Esophagus squamous epithelium (tissue), 5 donors: ENCODE measurements around the gene CHST1. TPM values are rescaled to one million over a fixed set of nuclear protein-coding genes. Genes with fewer than 3 reads are reported as not detected.

Source experiments
- DNase-seq: peaks from one replicate; lab custom pipeline; 2025; lab: John Stamatoyannopoulos, UW
- H3K27ac ChIP-seq, 4 donors: fragments of 200-600 bp; sonication (generic); one replicate each; pipeline ENCODE4 v1.5.1; 2016 to 2019; ENCODE audit warnings: mild to moderate bottlenecking in 1 of 4
- H3K27me3 ChIP-seq, 4 donors: fragments of 200-600 bp; sonication (generic); 1 replicate in 3 of 4; 2 replicates in 1 of 4; pipeline versions ENCODE4 v1.5.1 to v1.6.0; 2017 to 2021; ENCODE audit warnings: antibody characterized with exemption in 1 of 4
- H3K36me3 ChIP-seq, 3 donors: fragments of 200-600 bp; sonication (generic); one replicate each; pipeline ENCODE4 v1.5.1; 2016 to 2019
- H3K4me1 ChIP-seq, 3 donors: fragments of 200-600 bp; sonication (generic); one replicate each; pipeline ENCODE4 v1.5.1; 2017 to 2019
- H3K4me3 ChIP-seq, 4 donors: fragments of 200-600 bp; sonication (generic); 1 replicate in 3 of 4; 2 replicates in 1 of 4; pipeline ENCODE4 v1.5.1; 2016 to 2019; ENCODE audit warnings: mild to moderate bottlenecking in 2 of 4, moderate library complexity in 1 of 4
- H3K9me3 ChIP-seq, 3 donors: fragments of 200-600 bp; sonication (generic); one replicate each; pipeline ENCODE4 v1.5.1; 2016 to 2019
- CTCF ChIP-seq, 6 experiments: fragments of 450-650 bp in 4 of 6; fragments of 200-600 bp in 2 of 6; sonication (generic) in 2 of 6; IDR thresholded peaks; one replicate each; pipeline ENCODE4 v1.5.1; 2016 to 2019; ENCODE audit warnings: antibody characterized with exemption in 6 of 6, mild to moderate bottlenecking in 4 of 6, moderate library complexity in 4 of 6
- POLR2A ChIP-seq, 4 donors: fragments of 450-650 bp; IDR thresholded peaks; one replicate each; pipeline ENCODE4 v1.6.1; 2017; ENCODE audit warnings: antibody characterized with exemption in 4 of 4, mild to moderate bottlenecking in 4 of 4, moderate library complexity in 3 of 4
- WGBS, 2 donors: methylation state at CpG; one replicate each; pipeline ENCODE4 v1.1.5; 2018; 5-methylcytosine and 5-hydroxymethylcytosine counted together
- intact Hi-C: fragments of 100-400 bp; cut with DNase I; formaldehyde crosslinking; loops from one replicate; pipeline ENCODE4 v1.15.0; 2022
- total RNA-seq, 4 donors: library from RNA; depleted of rRNA; stranded (reverse); fragments of >200 nt; gene quantifications; one replicate each; pipeline ENCODE4 v1.1.0, GENCODE V29; 2016
- donor health status: DM: yes; HTN: yes; CAD: no.

Gene CHST1
- total RNA-seq, 4 donors from 2014 or later: 0.27 to 2.7 (median 0.70) TPM

GRCh38 chr11:45662665-45663485 is 2.5 kb downstream of the CHST1 start:
- Histone ChIP-seq H3K9me3 (no peaks in the 10 kb centered on the region), H3K4me1 (peaks cover 20 to 59% (median 27%) of the 10 kb centered on the region in 3 donors), H3K27ac (no peak overlapping the region), H3K36me3 (no peaks in the 10 kb centered on the region), H3K27me3 (peaks cover 8 to 98% (median 16%) of the 10 kb centered on the region in 4 donors), H3K4me3 (no peak overlapping the region)
- 48 to 55% methylated on average over 7 to 9 of the region's 14 CpGs for WGBS, 2 donors
- intact Hi-C loops: no loop called here
- DNase-seq: no peak
- TF ChIP-seq CTCF (IDR thresholded peaks at IDR 0.05): no peak
- no peak for TF ChIP-seq POLR2A (IDR thresholded peaks at IDR 0.05)

GRCh38 chr11:45662096-45662664 is 3.2 kb downstream of the CHST1 start:
- peaks cover 8 to 100% (median 16%) of the 10 kb centered on the region in 4 donors for H3K27me3 ChIP-seq
- WGBS, 2 donors: 44 to 62% methylated on average over 3 of the region's 5 CpGs
- H3K4me3 ChIP-seq: no peak overlapping the region
- no peaks in the 10 kb centered on the region for H3K36me3 ChIP-seq
- no peak for DNase-seq
- peaks cover 20 to 59% (median 27%) of the 10 kb centered on the region in 3 donors for H3K4me1 ChIP-seq
- H3K9me3 ChIP-seq: no peaks in the 10 kb centered on the region
- no peak overlapping the region for H3K27ac ChIP-seq
- intact Hi-C loops: no loop called here
- TF ChIP-seq CTCF (IDR thresholded peaks at IDR 0.05): no peak
- no peak for TF ChIP-seq POLR2A (IDR thresholded peaks at IDR 0.05)

- Histone ChIP-seq H3K36me3 (no peaks in the 10 kb centered on the region), H3K27ac (no peak overlapping the region), H3K9me3 (no peaks in the 10 kb centered on the region), H3K4me1 (peaks cover 20 to 59% (median 27%) of the 10 kb centered on the region in 3 donors), H3K4me3 (no peak overlapping the region), H3K27me3 (peaks cover 8 to 100% (median 16%) of the 10 kb centered on the region in 4 donors)
- no peak for TF ChIP-seq POLR2A (IDR thresholded peaks at IDR 0.05)
- TF ChIP-seq CTCF (IDR thresholded peaks at IDR 0.05): no peak
- 46 to 62% methylated on average over 3 to 7 of the region's 7 CpGs for WGBS, 2 donors
- no peak for DNase-seq
- intact Hi-C loops: no loop called here
These were observed 3.9 kb downstream of the CHST1 start for GRCh38 chr11:45661439-45662055.

GRCh38 chr11:45660729-45661438 is 4.5 kb downstream of the CHST1 start:
- intact Hi-C loops: no loop called here
- H3K4me3 ChIP-seq: no peak overlapping the region
- peaks cover 20 to 56% (median 27%) of the 10 kb centered on the region in 3 donors for H3K4me1 ChIP-seq
- DNase-seq: no peak
- H3K9me3 ChIP-seq: no peaks in the 10 kb centered on the region
- TF ChIP-seq POLR2A (IDR thresholded peaks at IDR 0.05) (no peak), CTCF (IDR thresholded peaks at IDR 0.05) (no peak)
- no peaks in the 10 kb centered on the region for H3K36me3 ChIP-seq
- no peak overlapping the region for H3K27ac ChIP-seq
- peaks cover 8 to 100% (median 16%) of the 10 kb centered on the region in 4 donors for H3K27me3 ChIP-seq
- 43 to 47% methylated on average over 12 of the region's 12 CpGs for WGBS, 2 donors
